Glutamatergic neuron (in vitro differentiated cells): ENCODE results near the gene BANF2. TPM values are rescaled to one million over a fixed set of nuclear protein-coding genes. Genes with fewer than 3 reads are reported as not detected.

Experiments used
- DNase-seq: peaks from one replicate; pipeline ENCODE4 v3.0.0; 2022
- H3K27ac Mint-ChIP-seq: one replicate; pipeline ENCODE4 v1.8.0; 2020; ENCODE audit warnings: mild to moderate bottlenecking, mixed read lengths, inconsistent platforms; ENCODE audit not compliant: unreplicated experiment
- H3K27me3 Mint-ChIP-seq: one replicate; pipeline ENCODE4 v1.8.0; 2020; ENCODE audit warnings: mild to moderate bottlenecking, moderate library complexity, mixed read lengths, inconsistent platforms; ENCODE audit not compliant: unreplicated experiment
- H3K36me3 Mint-ChIP-seq: one replicate; pipeline ENCODE4 v1.8.0; 2020; ENCODE audit warnings: mild to moderate bottlenecking, mixed read lengths, inconsistent platforms; ENCODE audit not compliant: unreplicated experiment
- H3K4me1 Mint-ChIP-seq: one replicate; pipeline ENCODE4 v1.8.0; 2020; ENCODE audit warnings: mild to moderate bottlenecking, low read depth, mixed read lengths, inconsistent platforms; ENCODE audit not compliant: unreplicated experiment
- H3K4me3 Mint-ChIP-seq: one replicate; pipeline ENCODE4 v1.8.0; 2020; ENCODE audit warnings: mild to moderate bottlenecking, mixed read lengths, inconsistent platforms; ENCODE audit not compliant: unreplicated experiment
- H3K9me3 Mint-ChIP-seq: one replicate; pipeline ENCODE4 v1.8.0; 2020; ENCODE audit warnings: mild to moderate bottlenecking, moderate library complexity, mixed read lengths, inconsistent platforms; ENCODE audit not compliant: unreplicated experiment
- CTCF ChIP-seq: fragments of 200-600 bp; sonication (generic); IDR thresholded peaks from one replicate; pipeline ENCODE4 v1.5.0; 2021; ENCODE audit not compliant: partially characterized antibody, unreplicated experiment
- total RNA-seq: library from RNA; stranded (reverse); fragmentation: NEBNext Ultra II Directional; extraction: Animal tissue kit (Norgen Biotek cat#: 25700); gene quantifications from one replicate; pipeline ENCODE4 v1.2.1, GENCODE V29; 2021; ENCODE audit not compliant: unreplicated experiment

BANF2 gene
- total RNA-seq, 1 donor from 2014 or later = not detected

GRCh38 chr20:17659801-17660200 is 40.0 kb upstream of the BANF2 start:
- H3K27me3 Mint-ChIP-seq = peaks cover 4% of the 10 kb centered on the region
- H3K27ac Mint-ChIP-seq = peak overlapping the region; percentile 25
- no peak for DNase-seq
- H3K4me1 Mint-ChIP-seq = peaks cover 39% of the 10 kb centered on the region
- H3K4me3 Mint-ChIP-seq = peak overlapping the region; percentile 43
- peaks cover 11% of the 10 kb centered on the region for H3K36me3 Mint-ChIP-seq
- peaks cover 7% of the 10 kb centered on the region for H3K9me3 Mint-ChIP-seq
- no peak for TF ChIP-seq CTCF

- peaks cover 2% of the 10 kb centered on the region for H3K27me3 Mint-ChIP-seq
- H3K9me3 Mint-ChIP-seq = peaks cover 7% of the 10 kb centered on the region
- peaks cover 11% of the 10 kb centered on the region for H3K36me3 Mint-ChIP-seq
- H3K4me1 Mint-ChIP-seq = peaks cover 37% of the 10 kb centered on the region
- H3K27ac Mint-ChIP-seq = no peak overlapping the region
- TF ChIP-seq CTCF = no peak
- DNase-seq = no peak
- no peak overlapping the region for H3K4me3 Mint-ChIP-seq
Observed at GRCh38 chr20:17660667-17661066, 39.1 kb upstream of the BANF2 start.

- H3K9me3 Mint-ChIP-seq = peaks cover 7% of the 10 kb centered on the region
- no peak for TF ChIP-seq CTCF
- no peak for DNase-seq
- H3K27ac Mint-ChIP-seq = no peak overlapping the region
- peaks cover 11% of the 10 kb centered on the region for H3K36me3 Mint-ChIP-seq
- H3K27me3 Mint-ChIP-seq = peaks cover 2% of the 10 kb centered on the region
- no peak overlapping the region for H3K4me3 Mint-ChIP-seq
- peaks cover 35% of the 10 kb centered on the region for H3K4me1 Mint-ChIP-seq
Observed at GRCh38 chr20:17661121-17661744, 38.5 kb upstream of the BANF2 start.

- Mint-ChIP-seq H3K4me1 (peaks cover 26% of the 10 kb centered on the region), H3K9me3 (peaks cover 7% of the 10 kb centered on the region), H3K4me3 (no peak overlapping the region), H3K36me3 (peaks cover 11% of the 10 kb centered on the region), H3K27me3 (peaks cover 2% of the 10 kb centered on the region), H3K27ac (no peak overlapping the region)
- TF ChIP-seq CTCF = no peak
- DNase-seq = no peak
Observed at GRCh38 chr20:17662333-17663039, 37.3 kb upstream of the BANF2 start.

- Mint-ChIP-seq H3K36me3 (peaks cover 9% of the 10 kb centered on the region), H3K4me1 (peaks cover 26% of the 10 kb centered on the region), H3K9me3 (peaks cover 5% of the 10 kb centered on the region), H3K27me3 (peaks cover 2% of the 10 kb centered on the region), H3K4me3 (no peak overlapping the region), H3K27ac (no peak overlapping the region)
- no peak for TF ChIP-seq CTCF
- DNase-seq = no peak
Observed at GRCh38 chr20:17663040-17663399, 36.7 kb upstream of the BANF2 start.
